GM21723 (cell line): ENCODE results near the gene CEPT1.
"Not testable (repeated sequence)": the region's sequence is repeated elsewhere in the genome, so short reads cannot be mapped to it uniquely, and the experiment has no call there.

Experiments
- ATAC-seq: cut with Tn5 transposase; IDR thresholded peaks from one replicate; pipeline ENCODE4 v1.9.1; 2021; ENCODE audit warnings: mild to moderate bottlenecking, moderate library complexity; ENCODE audit not compliant: unreplicated experiment

Gene CEPT1

GRCh38 chr1:111139956-111140679 lies at the start of gene CEPT1, which contains the start of gene DRAM2:
TSS of gene CEPT1 (plus strand) at chr1:111140223. CDS start at chr1:111147715, 7,492 bp downstream.
TSS of gene DRAM2 (minus strand) at chr1:111140093. CDS start at chr1:111131554, 8,539 bp downstream.
- ATAC-seq = peak; percentile 69

GRCh38 chr1:111095421-111095820 lies 44.6 kb upstream of the CEPT1 start:
- ATAC-seq = not testable (repeated sequence)

- no peak for ATAC-seq
Observed at GRCh38 chr1:111097356-111098099, 42.5 kb upstream of the CEPT1 start.

- no peak for ATAC-seq
Observed at GRCh38 chr1:111099289-111099688, 40.7 kb upstream of the CEPT1 start.

- no peak for ATAC-seq
Observed at GRCh38 chr1:111101854-111102642, 38.0 kb upstream of the CEPT1 start.

- no peak for ATAC-seq
Observed at GRCh38 chr1:111104981-111105380, 35.0 kb upstream of the CEPT1 start.

- ATAC-seq = no peak
Observed at GRCh38 chr1:111110197-111110899, 29.7 kb upstream of the CEPT1 start.

- no peak for ATAC-seq
Observed at GRCh38 chr1:111116496-111116895, 23.5 kb upstream of the CEPT1 start.

GRCh38 chr1:111126354-111126753 lies 13.7 kb upstream of the CEPT1 start:
- ATAC-seq = no peak

- peak; percentile 88 for ATAC-seq
Observed at GRCh38 chr1:111127923-111128643, 11.9 kb upstream of the CEPT1 start.

- no peak for ATAC-seq
Observed at GRCh38 chr1:111129376-111129775, 10.6 kb upstream of the CEPT1 start.

- no peak for ATAC-seq
Observed at GRCh38 chr1:111131693-111132092, 8.3 kb upstream of the CEPT1 start.

GRCh38 chr1:111133866-111134265 lies 6.2 kb upstream of the CEPT1 start:
- no peak for ATAC-seq

GRCh38 chr1:111139324-111139955 lies 583 bp upstream of the CEPT1 start:
- ATAC-seq = peak; percentile 38

GRCh38 chr1:111140680-111140967 lies 601 bp downstream of the CEPT1 start:
- no peak for ATAC-seq

- no peak for ATAC-seq
Observed at GRCh38 chr1:111141245-111142220, 1.5 kb downstream of the CEPT1 start.

- ATAC-seq = no peak
Observed at GRCh38 chr1:111142356-111142975, 2.4 kb downstream of the CEPT1 start.

GRCh38 chr1:111145542-111145941 lies 5.5 kb downstream of the CEPT1 start:
- ATAC-seq = no peak
